ENCODE data around the gene ERCC1. TPM values are rescaled to one million over a fixed set of nuclear protein-coding genes. Genes with fewer than 3 reads are reported as not detected.
A peak's percentile ranks its signal among the peaks of the same experiment; 100 is the strongest.

The ERCC1 gene
- total RNA-seq, 1 experiment from 2014 or later: 103 TPM

DNA sequence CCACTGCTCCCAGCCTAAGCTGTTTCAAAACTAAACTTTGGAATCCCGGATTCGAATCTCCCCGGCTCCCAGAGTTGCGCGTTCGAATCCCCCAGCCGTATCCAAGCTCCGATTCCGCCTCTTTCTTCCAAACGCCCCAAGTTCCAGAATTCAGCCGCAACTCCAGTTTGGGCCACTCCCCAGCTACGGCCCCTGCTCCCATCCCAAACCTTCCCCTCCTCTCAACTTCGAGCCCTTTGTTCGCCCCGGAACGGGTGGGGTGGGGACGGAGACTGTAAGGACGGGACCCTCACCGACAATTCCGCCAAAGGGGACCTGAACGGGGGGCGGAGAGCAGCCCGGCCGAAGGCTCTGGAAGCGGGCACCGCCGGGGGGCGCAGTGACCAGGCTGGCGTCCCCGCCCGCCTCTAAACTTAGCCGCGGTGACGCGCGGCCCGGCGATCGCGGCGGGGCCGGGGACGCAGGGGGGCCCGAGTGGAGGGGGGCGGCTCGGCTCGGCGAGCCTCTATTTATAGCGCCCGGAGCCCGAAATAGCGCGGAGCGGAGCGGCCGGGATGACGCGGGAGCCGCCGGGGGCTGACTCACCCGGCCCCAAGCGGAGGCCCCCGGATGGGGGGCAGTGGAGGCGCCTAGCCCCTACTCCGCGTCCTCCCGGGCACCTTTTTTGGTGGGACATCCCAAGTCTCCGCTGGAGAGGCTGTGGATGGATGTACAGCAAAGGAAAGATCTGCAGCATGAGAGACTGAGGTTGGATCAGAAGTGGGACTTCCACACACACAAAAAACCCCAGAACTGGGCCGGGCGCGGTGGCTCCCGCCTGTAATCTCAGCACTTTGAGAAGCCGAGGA, 4.9 kb upstream of the ERCC1 start:
- RAD21 ChIA-PET (ENCODE audit: low non-redundant PET in 1 of 2, low total read pairs in 2 of 2, uncharacterized antibody in 2 of 2, unreplicated experiment in 2 of 2): interaction anchor here (0.7 to 1.4 kb wide), 2 partner anchors 50 to 249 kb away, joined by 4 read pairs; no protein-coding TSS in a partner anchor

More for the DNA sequence above, 4.9 kb upstream of the ERCC1 start:
- POLR2A ChIA-PET: interaction anchor here (0.7 to 2.9 kb wide), 4 partner anchors 11 to 214 kb away, joined by 3 to 18 read pairs (median 6); partner anchors contain the start of gene FOSB
- ATAC-seq (peak; percentile 13; the same call in 1 of the 2 replicates), DNase-seq (ENCODE audit: low read depth, low spot score) (no peak)
- no peak for TF ChIP-seq POLR2A (IDR thresholded peaks at IDR 0.05; ENCODE audit: borderline replicate concordance, extremely low read depth, insufficient read depth, insufficient read length)
- TF ChIP-seq, protein P1, sequence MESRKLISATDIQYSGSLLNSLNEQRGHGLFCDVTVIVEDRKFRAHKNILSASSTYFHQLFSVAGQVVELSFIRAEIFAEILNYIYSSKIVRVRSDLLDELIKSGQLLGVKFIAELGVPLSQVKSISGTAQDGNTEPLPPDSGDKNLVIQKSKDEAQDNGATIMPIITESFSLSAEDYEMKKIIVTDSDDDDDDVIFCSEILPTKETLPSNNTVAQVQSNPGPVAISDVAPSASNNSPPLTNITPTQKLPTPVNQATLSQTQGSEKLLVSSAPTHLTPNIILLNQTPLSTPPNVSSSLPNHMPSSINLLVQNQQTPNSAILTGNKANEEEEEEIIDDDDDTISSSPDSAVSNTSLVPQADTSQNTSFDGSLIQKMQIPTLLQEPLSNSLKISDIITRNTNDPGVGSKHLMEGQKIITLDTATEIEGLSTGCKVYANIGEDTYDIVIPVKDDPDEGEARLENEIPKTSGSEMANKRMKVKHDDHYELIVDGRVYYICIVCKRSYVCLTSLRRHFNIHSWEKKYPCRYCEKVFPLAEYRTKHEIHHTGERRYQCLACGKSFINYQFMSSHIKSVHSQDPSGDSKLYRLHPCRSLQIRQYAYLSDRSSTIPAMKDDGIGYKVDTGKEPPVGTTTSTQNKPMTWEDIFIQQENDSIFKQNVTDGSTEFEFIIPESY (IDR thresholded peaks at IDR 0.05; ENCODE audit: extremely low read depth, insufficient replicate concordance, low read length): no peak
- TF ChIP-seq CTCF (IDR thresholded peaks at IDR 0.05 in 2 of 3, conservative IDR thresholded peaks at IDR 0.05 in 1 of 3; ENCODE audit: borderline replicate concordance in 1 of 3, insufficient read depth in 1 of 3, low read depth in 2 of 3, low read length in 2 of 3): peak; percentile 23 to 64 (median 50); a peak in 5 of 6 replicates
- TF ChIP-seq EZH2 (IDR thresholded peaks at IDR 0.05): no peak
- peak; percentile 23; the same call in 1 of the 2 replicates for TF ChIP-seq ZFX (IDR thresholded peaks at IDR 0.05)
- no peak for TF ChIP-seq SP1 (IDR thresholded peaks at IDR 0.05; ENCODE audit: low read depth)
- TF ChIP-seq YY1 (IDR thresholded peaks at IDR 0.05; ENCODE audit: extremely low read depth, insufficient replicate concordance, low read depth, low read length): no peak
- TF ChIP-seq ELF1 (IDR thresholded peaks at IDR 0.05; ENCODE audit: borderline replicate concordance, low read depth): no peak
- no peak for TF ChIP-seq SIN3A (IDR thresholded peaks at IDR 0.05; ENCODE audit: low read depth)
- TF ChIP-seq SRF (IDR thresholded peaks at IDR 0.05; ENCODE audit: low read depth): no peak
- no peak for TF ChIP-seq CEBPB (IDR thresholded peaks at IDR 0.05; ENCODE audit: low read depth)
- TF ChIP-seq CBX3 (IDR thresholded peaks at IDR 0.05; ENCODE audit: low read depth): peak; percentile 36; the same call in 1 of the 2 replicates
- Histone ChIP-seq H3K36me3 (ENCODE audit: control insufficient read depth in 1 of 2, insufficient read depth in 2 of 2, low read length in 2 of 2) (no peaks in the 10 kb centered on the region), H3K9me2 (ENCODE audit: insufficient read depth) (no peaks in the 10 kb centered on the region), H2AFZ (ENCODE audit: low read depth, low read length, poor library complexity, severe bottlenecking) (peak overlapping the region; percentile 98), H4K20me1 (ENCODE audit: insufficient read depth) (no peaks in the 10 kb centered on the region), H3K4me1 (ENCODE audit: control insufficient read depth in 1 of 2, insufficient read depth in 2 of 2, low read length in 2 of 2) (peaks cover 33 to 58% of the 10 kb centered on the region in 2 experiments), H3K9me3 (ENCODE audit: control insufficient read depth in 1 of 2, insufficient read depth in 1 of 2, low read depth in 1 of 2, low read length in 2 of 2) (no peaks in the 10 kb centered on the region), H3K27me3 (ENCODE audit: insufficient read depth, low read length) (no peaks in the 10 kb centered on the region), H3K4me3 (replicated peaks in 1 of 2; ENCODE audit: low read depth in 1 of 2, low read length in 2 of 2) (peak overlapping the region; percentile 68 to 82), H3K4me2 (ENCODE audit: low read length) (peak overlapping the region; percentile 100), H3K79me2 (ENCODE audit: insufficient read depth, low read length) (no peaks in the 10 kb centered on the region), H3K9ac (ENCODE audit: low read length) (peak overlapping the region; percentile 87), H3K27ac (ENCODE audit: low read depth, low read length) (peak overlapping the region; percentile 38; the same call in 1 of the 2 replicates)
- BruUV-seq (replicated peaks): no TSS peak
- intact Hi-C loops (cut with micrococcal nuclease): no loop called here
- CTCF ChIA-PET: interaction anchor here (0.7 to 3.2 kb wide), 11 partner anchors 11 to 242 kb away, joined by 3 to 57 read pairs (median 4); no protein-coding TSS in a partner anchor
